DOHH2 (cell line): ENCODE measurements around the gene SEC14L3.

Experiments
- EZH2phosphoT487 ChIP-seq: fragments of 200-600 bp; sonication (generic); IDR thresholded peaks from 2 replicates; pipeline ENCODE4 v1.6.1; 2017; ENCODE audit warnings: borderline replicate concordance, mild to moderate bottlenecking, antibody characterized with exemption, low read length, moderate library complexity, mixed read lengths
- TF ChIP-seq, protein P1 (sequence below): fragments of 200-600 bp; sonication (generic); IDR thresholded peaks from one replicate; pipeline ENCODE4 v1.5.1; 2014; ENCODE audit warnings: antibody characterized with exemption, mild to moderate bottlenecking, low read depth, low read length; ENCODE audit not compliant: poor library complexity, severe bottlenecking

DNA sequence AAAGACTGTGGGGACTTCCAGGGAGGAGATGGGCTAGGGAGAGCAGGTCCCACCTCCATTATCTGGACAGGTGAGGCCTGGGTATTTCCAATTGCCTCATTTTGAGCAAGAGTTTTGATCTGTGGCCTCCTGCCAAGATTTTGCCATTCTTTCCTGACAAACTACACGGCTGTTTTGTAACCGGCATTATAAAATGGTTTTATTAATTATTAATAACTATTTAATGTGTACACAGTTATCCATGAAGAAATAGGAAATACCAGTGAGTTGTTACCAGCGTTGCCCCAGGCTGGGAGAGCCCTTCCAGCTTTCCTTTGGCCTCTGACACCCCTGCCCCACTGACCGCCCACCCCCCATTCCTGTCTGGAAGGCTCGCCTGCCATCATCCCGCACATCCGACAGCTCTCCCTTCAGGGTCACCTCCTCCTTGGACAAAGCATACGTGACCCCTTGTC, 14.9 kb upstream of the SEC14L3 start:
- TF ChIP-seq EZH2phosphoT487 = no peak
- TF ChIP-seq, protein P1, sequence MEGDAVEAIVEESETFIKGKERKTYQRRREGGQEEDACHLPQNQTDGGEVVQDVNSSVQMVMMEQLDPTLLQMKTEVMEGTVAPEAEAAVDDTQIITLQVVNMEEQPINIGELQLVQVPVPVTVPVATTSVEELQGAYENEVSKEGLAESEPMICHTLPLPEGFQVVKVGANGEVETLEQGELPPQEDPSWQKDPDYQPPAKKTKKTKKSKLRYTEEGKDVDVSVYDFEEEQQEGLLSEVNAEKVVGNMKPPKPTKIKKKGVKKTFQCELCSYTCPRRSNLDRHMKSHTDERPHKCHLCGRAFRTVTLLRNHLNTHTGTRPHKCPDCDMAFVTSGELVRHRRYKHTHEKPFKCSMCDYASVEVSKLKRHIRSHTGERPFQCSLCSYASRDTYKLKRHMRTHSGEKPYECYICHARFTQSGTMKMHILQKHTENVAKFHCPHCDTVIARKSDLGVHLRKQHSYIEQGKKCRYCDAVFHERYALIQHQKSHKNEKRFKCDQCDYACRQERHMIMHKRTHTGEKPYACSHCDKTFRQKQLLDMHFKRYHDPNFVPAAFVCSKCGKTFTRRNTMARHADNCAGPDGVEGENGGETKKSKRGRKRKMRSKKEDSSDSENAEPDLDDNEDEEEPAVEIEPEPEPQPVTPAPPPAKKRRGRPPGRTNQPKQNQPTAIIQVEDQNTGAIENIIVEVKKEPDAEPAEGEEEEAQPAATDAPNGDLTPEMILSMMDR = no peak
